ENCODE results near the gene DTD2. TPM values are rescaled to one million over a fixed set of nuclear protein-coding genes. Genes with fewer than 3 reads are reported as not detected.

The DTD2 gene
- total and polyA plus RNA-seq, 2 of the 8 experiments (the other 6 are each of a cell fraction or from before 2014, with no cell fraction given) = 12.0 to 19.5 TPM

DNA sequence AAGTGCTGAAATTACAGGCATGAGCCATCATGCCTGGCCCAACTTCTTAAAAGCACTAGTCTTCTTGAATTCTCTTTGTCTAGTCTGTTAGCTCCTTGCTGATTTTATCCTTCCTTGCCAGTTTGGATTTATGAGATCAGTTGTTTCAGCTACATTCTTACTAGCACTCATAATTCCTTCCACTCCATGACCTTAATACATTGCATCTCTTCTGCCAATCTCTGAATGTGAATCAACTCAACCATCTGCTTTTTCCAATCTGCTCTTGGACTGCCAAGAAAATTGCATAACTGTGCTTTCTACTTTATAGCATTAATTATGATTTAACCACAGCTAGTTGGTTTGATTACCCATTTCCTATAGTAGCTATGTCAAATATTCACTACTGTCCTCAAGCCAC lies 22.0 kb downstream of the DTD2 start (continued):
- no peak for TF ChIP-seq HDAC2 (IDR thresholded peaks at IDR 0.05; ENCODE audit: borderline replicate concordance in 1 of 2, low read depth in 2 of 2, low read length in 2 of 2)
- TF ChIP-seq TEAD4 (IDR thresholded peaks at IDR 0.05; ENCODE audit: low read depth, low read length) = no peak
